Measurements from ENCODE around the gene LTBP1. TPM values are rescaled to one million over a fixed set of nuclear protein-coding genes. Genes with fewer than 3 reads are reported as not detected.

Gene LTBP1
- polyA plus RNA-seq, 1 donor (not counting 4 experiments of a cell fraction or from before 2014, with no cell fraction given): 9.2 TPM

DNA sequence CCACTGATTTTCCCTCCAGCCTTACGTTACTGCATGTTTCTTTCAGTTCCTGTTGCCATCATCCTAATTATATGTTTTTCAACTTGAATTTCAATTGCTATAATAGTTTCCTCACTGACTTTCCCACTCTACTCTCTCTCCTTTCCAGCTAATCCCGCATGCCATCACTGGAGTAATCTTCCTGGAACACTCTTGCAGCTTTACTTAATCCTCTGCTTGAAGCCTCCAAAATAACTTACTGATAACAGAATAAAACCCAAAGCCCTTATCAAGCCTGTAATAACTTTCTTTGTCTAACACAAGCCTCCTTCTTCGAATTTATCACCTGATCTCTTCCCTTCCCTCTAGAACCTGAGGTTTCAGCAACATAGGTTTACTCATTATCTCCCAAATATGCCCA, 237.3 kb downstream of the LTBP1 start:
- Histone ChIP-seq H3K9me3 (ENCODE audit: control insufficient read depth, low read depth, low read length) (no peaks in the 10 kb centered on the region), H3K27me3 (ENCODE audit: control insufficient read depth, extremely low read depth, insufficient read depth, low read length) (no peaks in the 10 kb centered on the region), H3K4me3 (ENCODE audit: control insufficient read depth in 2 of 3, extremely low read depth in 1 of 3, insufficient read depth in 2 of 3, low read depth in 1 of 3, low read length in 3 of 3) (no peak overlapping the region), H3K36me3 (ENCODE audit: control insufficient read depth in 2 of 2, extremely low read depth in 1 of 2, insufficient read depth in 2 of 2, low read length in 2 of 2) (no peaks in the 10 kb centered on the region), H3K4me1 (ENCODE audit: control insufficient read depth, extremely low read depth, insufficient read depth, low read length) (no peaks in the 10 kb centered on the region), H3K4me2 (ENCODE audit: control insufficient read depth, extremely low read depth, insufficient read depth, low read depth, low read length) (no peak overlapping the region), H3K9ac (ENCODE audit: control insufficient read depth, extremely low read depth, insufficient read depth, low read length) (no peak overlapping the region), H2AFZ (ENCODE audit: control insufficient read depth, low read length) (no peak overlapping the region), H4K20me1 (ENCODE audit: control insufficient read depth, extremely low read depth, insufficient read depth, low read length) (no peaks in the 10 kb centered on the region), H3K79me2 (ENCODE audit: control insufficient read depth, insufficient read depth, low read length) (no peaks in the 10 kb centered on the region), H3K9me1 (ENCODE audit: control insufficient read depth, extremely low read depth, insufficient read depth, low read length) (no peaks in the 10 kb centered on the region), H3K27ac (ENCODE audit: control insufficient read depth, insufficient read depth, low read length) (no peak overlapping the region)
- FAIRE-seq (no peak), DNase-seq (ENCODE audit: low read depth, low spot score) (no peak)
- dilution Hi-C loops (cut with MboI; ENCODE audit: extremely low pct_ligation_motif_present, low sequenced_read_pairs): no loop called here
- TF ChIP-seq, protein P1, sequence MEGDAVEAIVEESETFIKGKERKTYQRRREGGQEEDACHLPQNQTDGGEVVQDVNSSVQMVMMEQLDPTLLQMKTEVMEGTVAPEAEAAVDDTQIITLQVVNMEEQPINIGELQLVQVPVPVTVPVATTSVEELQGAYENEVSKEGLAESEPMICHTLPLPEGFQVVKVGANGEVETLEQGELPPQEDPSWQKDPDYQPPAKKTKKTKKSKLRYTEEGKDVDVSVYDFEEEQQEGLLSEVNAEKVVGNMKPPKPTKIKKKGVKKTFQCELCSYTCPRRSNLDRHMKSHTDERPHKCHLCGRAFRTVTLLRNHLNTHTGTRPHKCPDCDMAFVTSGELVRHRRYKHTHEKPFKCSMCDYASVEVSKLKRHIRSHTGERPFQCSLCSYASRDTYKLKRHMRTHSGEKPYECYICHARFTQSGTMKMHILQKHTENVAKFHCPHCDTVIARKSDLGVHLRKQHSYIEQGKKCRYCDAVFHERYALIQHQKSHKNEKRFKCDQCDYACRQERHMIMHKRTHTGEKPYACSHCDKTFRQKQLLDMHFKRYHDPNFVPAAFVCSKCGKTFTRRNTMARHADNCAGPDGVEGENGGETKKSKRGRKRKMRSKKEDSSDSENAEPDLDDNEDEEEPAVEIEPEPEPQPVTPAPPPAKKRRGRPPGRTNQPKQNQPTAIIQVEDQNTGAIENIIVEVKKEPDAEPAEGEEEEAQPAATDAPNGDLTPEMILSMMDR (optimal IDR thresholded peaks at IDR 0.05 in 1 of 3, IDR thresholded peaks at IDR 0.05 in 1 of 3, conservative IDR thresholded peaks at IDR 0.05 in 1 of 3; ENCODE audit: extremely low read depth in 1 of 3, insufficient read depth in 2 of 3, low read length in 3 of 3): no peak
- TF ChIP-seq EZH2 (IDR thresholded peaks at IDR 0.05; ENCODE audit: low read length): no peak

DNA sequence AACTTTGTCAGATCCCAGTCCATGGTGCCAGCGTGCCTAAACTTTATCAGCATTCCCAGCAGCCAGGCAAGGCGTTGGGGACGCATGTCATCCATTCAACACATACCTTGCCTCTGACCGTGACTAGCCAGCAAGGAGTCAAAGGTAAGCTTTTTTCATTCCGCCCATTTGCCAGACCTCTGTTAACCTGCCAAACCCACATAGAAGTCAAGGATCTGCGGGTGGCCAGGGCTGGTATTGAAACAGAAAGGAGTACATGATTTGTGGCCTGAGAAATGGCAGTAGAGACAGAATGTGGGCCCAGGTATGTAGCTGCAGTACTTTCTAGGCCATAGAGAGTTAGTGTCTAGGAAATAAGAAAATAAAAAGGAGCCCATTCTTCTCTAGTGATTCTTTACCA, 240.2 kb downstream of the LTBP1 start:
- H3K27me3 ChIP-seq (ENCODE audit: control insufficient read depth, extremely low read depth, insufficient read depth, low read length): no peaks in the 10 kb centered on the region
- no peak overlapping the region for H3K4me2 ChIP-seq (ENCODE audit: control insufficient read depth, extremely low read depth, insufficient read depth, low read depth, low read length)
- FAIRE-seq (no peak), DNase-seq (ENCODE audit: low read depth, low spot score) (no peak)
- H3K79me2 ChIP-seq (ENCODE audit: control insufficient read depth, insufficient read depth, low read length): no peaks in the 10 kb centered on the region
- no peak overlapping the region for H3K4me3 ChIP-seq (ENCODE audit: control insufficient read depth in 2 of 3, extremely low read depth in 1 of 3, insufficient read depth in 2 of 3, low read depth in 1 of 3, low read length in 3 of 3)
- dilution Hi-C loops (cut with MboI; ENCODE audit: extremely low pct_ligation_motif_present, low sequenced_read_pairs): no loop called here
- H3K27ac ChIP-seq (ENCODE audit: control insufficient read depth, insufficient read depth, low read length): no peak overlapping the region
- H2AFZ ChIP-seq (ENCODE audit: control insufficient read depth, low read length): no peak overlapping the region
- no peaks in the 10 kb centered on the region for H3K36me3 ChIP-seq (ENCODE audit: control insufficient read depth in 2 of 2, extremely low read depth in 1 of 2, insufficient read depth in 2 of 2, low read length in 2 of 2)
- no peak overlapping the region for H3K9ac ChIP-seq (ENCODE audit: control insufficient read depth, extremely low read depth, insufficient read depth, low read length)
- H3K9me1 ChIP-seq (ENCODE audit: control insufficient read depth, extremely low read depth, insufficient read depth, low read length): no peaks in the 10 kb centered on the region
- no peaks in the 10 kb centered on the region for H3K4me1 ChIP-seq (ENCODE audit: control insufficient read depth, extremely low read depth, insufficient read depth, low read length)
- H3K9me3 ChIP-seq (ENCODE audit: control insufficient read depth, low read depth, low read length): no peaks in the 10 kb centered on the region
- no peak for TF ChIP-seq EZH2 (IDR thresholded peaks at IDR 0.05; ENCODE audit: low read length)
- TF ChIP-seq, protein P1 (optimal IDR thresholded peaks at IDR 0.05 in 1 of 3, IDR thresholded peaks at IDR 0.05 in 1 of 3, conservative IDR thresholded peaks at IDR 0.05 in 1 of 3; ENCODE audit: extremely low read depth in 1 of 3, insufficient read depth in 2 of 3, low read length in 3 of 3): no peak
- H4K20me1 ChIP-seq (ENCODE audit: control insufficient read depth, extremely low read depth, insufficient read depth, low read length): no peaks in the 10 kb centered on the region

Data from keratinocyte (primary cell).